Trophoblast cell (in vitro differentiated cells and primary cell): ENCODE measurements around the gene UVSSA.

Source experiments
- DNase-seq, 2 donors: peaks; one replicate each; pipeline ENCODE4 v3.0.0-alpha.2; 2016
- H2AFZ ChIP-seq: 2 replicates; pipeline ENCODE4 v1.6.1; 2013; ENCODE audit warnings: low read length, moderate library complexity, mild to moderate bottlenecking; ENCODE audit not compliant: insufficient read depth, poor library complexity
- H2AK5ac ChIP-seq: 2 replicates; pipeline ENCODE4 v1.6.1; 2013; ENCODE audit warnings: mild to moderate bottlenecking, low read length
- H2BK120ac ChIP-seq: 2 replicates; pipeline ENCODE4 v1.6.1; 2013; ENCODE audit warnings: low read length, mild to moderate bottlenecking, moderate library complexity; ENCODE audit not compliant: insufficient read depth, poor library complexity
- H2BK12ac ChIP-seq: 2 replicates; pipeline ENCODE4 v1.6.1; 2013; ENCODE audit warnings: mild to moderate bottlenecking, low read length, moderate library complexity
- H2BK5ac ChIP-seq: 2 replicates; pipeline ENCODE4 v1.6.1; 2013; ENCODE audit warnings: low read length, low read depth, moderate library complexity, mild to moderate bottlenecking; ENCODE audit not compliant: poor library complexity
- H3K14ac ChIP-seq: 2 replicates; pipeline ENCODE4 v1.6.1; 2013; ENCODE audit warnings: mild to moderate bottlenecking, low read length
- H3K18ac ChIP-seq: 2 replicates; pipeline ENCODE4 v1.6.1; 2013; ENCODE audit warnings: mild to moderate bottlenecking, low read length
- H3K23ac ChIP-seq: 2 replicates; pipeline ENCODE4 v1.6.1; 2013; ENCODE audit warnings: low read length
- H3K27ac ChIP-seq: 2 replicates; pipeline ENCODE4 v1.5.1; 2013; ENCODE audit warnings: low read depth, mild to moderate bottlenecking, inconsistent platforms, low read length, moderate library complexity
- H3K27me3 ChIP-seq: 2 replicates; pipeline ENCODE4 v1.6.1; 2013; ENCODE audit warnings: inconsistent platforms, mild to moderate bottlenecking, low read length, moderate library complexity; ENCODE audit not compliant: insufficient read depth
- H3K36me3 ChIP-seq, 2 experiments: 1 replicate in 1 of 2; 2 replicates in 1 of 2; pipeline ENCODE4 v1.6.1; 2013; ENCODE audit warnings: low read length in 2 of 2, mild to moderate bottlenecking in 2 of 2, moderate library complexity in 1 of 2; ENCODE audit not compliant: insufficient read depth in 2 of 2, control insufficient read depth in 1 of 2
- H3K4ac ChIP-seq: 2 replicates; pipeline ENCODE4 v1.6.1; 2013; ENCODE audit warnings: low read depth, mild to moderate bottlenecking, low read length, moderate library complexity
- H3K4me1 ChIP-seq, 2 experiments: 1 replicate in 1 of 2; 2 replicates in 1 of 2; pipeline ENCODE4 v1.6.1; 2013; ENCODE audit warnings: low read length in 2 of 2, mild to moderate bottlenecking in 2 of 2, moderate library complexity in 1 of 2; ENCODE audit not compliant: insufficient read depth in 2 of 2, control insufficient read depth in 1 of 2
- H3K4me2 ChIP-seq: 2 replicates; pipeline ENCODE4 v1.6.1; 2013; ENCODE audit warnings: inconsistent platforms, mild to moderate bottlenecking, low read length, moderate library complexity
- H3K4me3 ChIP-seq: 2 replicates; pipeline ENCODE4 v1.5.1; 2013; ENCODE audit warnings: mild to moderate bottlenecking, low read depth, low read length, inconsistent platforms
- H3K79me1 ChIP-seq: one replicate; pipeline ENCODE4 v1.6.1; 2013; ENCODE audit warnings: low read length
- H3K79me2 ChIP-seq: 2 replicates; pipeline ENCODE4 v1.6.1; 2013; ENCODE audit warnings: low read length, mild to moderate bottlenecking; ENCODE audit not compliant: control insufficient read depth, insufficient read depth, poor library complexity
- H3K9ac ChIP-seq: 2 replicates; pipeline ENCODE4 v1.6.1; 2013; ENCODE audit warnings: mild to moderate bottlenecking, low read length
- H3K9me3 ChIP-seq: 2 replicates; pipeline ENCODE4 v1.6.1; 2013; ENCODE audit warnings: low read depth, mild to moderate bottlenecking, control low read depth, inconsistent platforms, low read length; ENCODE audit not compliant: insufficient read depth
- H4K12ac ChIP-seq: 2 replicates; pipeline ENCODE4 v1.6.1; 2013; ENCODE audit warnings: low read depth, mild to moderate bottlenecking, low read length, moderate library complexity
- H4K8ac ChIP-seq: 2 replicates; pipeline ENCODE4 v1.6.1; 2013; ENCODE audit warnings: low read depth, mild to moderate bottlenecking, low read length, moderate library complexity
- H4K91ac ChIP-seq: one replicate; pipeline ENCODE4 v1.6.1; 2013; ENCODE audit warnings: low read depth, mild to moderate bottlenecking, low read length, moderate library complexity
- WGBS: extraction: QIAGEN DNeasy Blood & Tissue Kit; methylation state at CpG from one replicate; pipeline ENCODE4 v1.1.7; 2013; ENCODE audit warnings: missing lambda C conversion rate; ENCODE audit not compliant: insufficient read length, insufficient coverage; ENCODE audit errors: extremely low coverage; 5-methylcytosine and 5-hydroxymethylcytosine counted together

The UVSSA gene

DNA sequence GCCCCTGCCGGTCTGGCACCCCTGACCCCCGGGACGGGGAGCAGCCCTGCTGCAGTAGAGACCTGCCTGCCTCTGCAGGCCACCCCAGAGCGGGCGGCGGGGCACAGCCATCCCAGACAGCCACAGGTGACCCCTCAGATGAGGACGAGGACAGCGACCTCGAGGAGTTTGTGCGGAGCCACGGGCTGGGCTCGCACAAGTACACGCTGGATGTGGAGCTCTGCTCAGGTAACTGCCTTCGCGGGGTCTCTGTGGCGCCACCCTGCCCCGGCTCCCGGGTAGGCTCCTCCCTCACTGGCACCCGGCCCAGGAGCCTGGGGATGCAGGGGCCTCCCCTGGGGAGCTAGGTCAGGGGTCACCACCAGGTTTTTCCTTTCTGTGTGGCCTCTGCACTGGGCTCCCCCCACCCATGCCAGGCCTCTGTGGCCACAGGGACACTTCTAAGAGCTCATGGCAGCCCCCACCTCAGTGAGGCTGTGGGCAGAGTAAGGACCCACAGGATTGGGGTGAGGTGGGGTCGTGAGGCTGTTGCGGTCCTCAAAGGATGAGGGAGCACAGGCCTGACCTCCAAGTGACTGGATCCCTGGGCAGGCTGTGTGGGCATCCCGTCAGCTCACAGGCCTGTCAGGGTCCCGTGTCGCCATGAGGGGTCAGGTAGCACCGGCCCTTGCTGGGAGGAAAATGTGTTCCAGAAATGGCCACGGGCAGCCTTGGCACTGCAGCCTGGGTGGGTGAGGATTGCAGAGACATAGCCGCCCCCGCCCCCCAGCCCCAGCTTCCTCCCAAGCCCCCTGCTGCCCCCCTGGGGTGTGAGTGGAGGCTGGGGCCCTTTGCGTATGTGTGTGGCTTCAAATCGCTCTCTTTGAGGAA lies 6.4 kb downstream of the UVSSA start:
- Histone ChIP-seq H3K9ac (no peak overlapping the region), H3K79me2 (no peaks in the 10 kb centered on the region), H3K4me3 (peak overlapping the region; percentile 38), H2BK12ac (no peak overlapping the region), H3K4me2 (no peak overlapping the region), H3K79me1 (no peaks in the 10 kb centered on the region), H3K9me3 (no peaks in the 10 kb centered on the region), H3K36me3 (peaks cover 64% of the 10 kb centered on the region in 2 experiments), H2AFZ (no peak overlapping the region), H3K14ac (no peak overlapping the region), H3K18ac (no peak overlapping the region), H3K27me3 (no peaks in the 10 kb centered on the region), H4K12ac (peak overlapping the region; percentile 9), H3K23ac (no peak overlapping the region), H2BK120ac (no peak overlapping the region), H2AK5ac (no peak overlapping the region), H2BK5ac (no peak overlapping the region), H3K4ac (no peak overlapping the region), H3K27ac (no peak overlapping the region), H3K4me1 (peaks cover 0 to 2% of the 10 kb centered on the region in 2 experiments), H4K8ac (no peak overlapping the region), H4K91ac (no peak overlapping the region)
- DNase-seq, result no peak
- no CpG with 5 or more reads among the region's 30 CpGs for WGBS

GRCh38 chr4:1354136-1354982 lies 7.4 kb downstream of the UVSSA start:
- Histone ChIP-seq H3K4me1 (peaks cover 0 to 2% of the 10 kb centered on the region in 2 experiments), H4K12ac (no peak overlapping the region), H2AFZ (no peak overlapping the region), H3K18ac (no peak overlapping the region), H3K79me2 (no peaks in the 10 kb centered on the region), H3K27me3 (no peaks in the 10 kb centered on the region), H3K27ac (no peak overlapping the region), H2BK5ac (no peak overlapping the region), H3K9ac (no peak overlapping the region), H3K14ac (no peak overlapping the region), H3K4me2 (no peak overlapping the region), H4K91ac (no peak overlapping the region), H4K8ac (no peak overlapping the region), H3K4me3 (no peak overlapping the region), H3K9me3 (no peaks in the 10 kb centered on the region), H3K4ac (no peak overlapping the region), H2BK12ac (no peak overlapping the region), H3K23ac (no peak overlapping the region), H2AK5ac (no peak overlapping the region), H2BK120ac (no peak overlapping the region), H3K79me1 (no peaks in the 10 kb centered on the region), H3K36me3 (peaks cover 66 to 69% of the 10 kb centered on the region in 2 experiments)
- WGBS, result no CpG with 5 or more reads among the region's 36 CpGs
- DNase-seq, result no peak

DNA sequence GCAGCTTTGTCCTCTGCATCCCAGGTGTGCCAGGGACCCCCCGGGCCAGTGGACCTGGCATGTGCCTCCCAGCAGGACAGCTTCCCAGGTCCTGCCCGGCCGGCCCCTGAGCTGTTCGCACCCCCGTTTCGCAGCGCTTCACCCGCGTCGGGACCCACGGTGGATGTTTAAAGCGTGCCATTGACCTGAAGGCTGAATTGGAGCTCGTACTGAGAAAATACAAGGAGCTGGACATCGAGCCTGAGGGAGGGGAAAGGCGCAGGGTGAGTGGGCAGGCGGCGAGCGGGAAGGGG lies 7.9 kb downstream of the UVSSA start:
- Histone ChIP-seq H3K36me3 (peaks cover 65 to 66% of the 10 kb centered on the region in 2 experiments), H3K27me3 (no peaks in the 10 kb centered on the region), H2BK5ac (no peak overlapping the region), H3K4me1 (peaks cover 0 to 2% of the 10 kb centered on the region in 2 experiments), H3K79me1 (no peaks in the 10 kb centered on the region), H2BK120ac (no peak overlapping the region), H3K27ac (no peak overlapping the region), H3K4me3 (no peak overlapping the region), H2BK12ac (no peak overlapping the region), H4K8ac (no peak overlapping the region), H3K4me2 (no peak overlapping the region), H3K14ac (no peak overlapping the region), H3K9ac (no peak overlapping the region), H3K23ac (no peak overlapping the region), H4K12ac (no peak overlapping the region), H3K18ac (no peak overlapping the region), H3K4ac (no peak overlapping the region), H2AFZ (no peak overlapping the region), H2AK5ac (no peak overlapping the region), H3K79me2 (no peaks in the 10 kb centered on the region), H3K9me3 (no peaks in the 10 kb centered on the region), H4K91ac (no peak overlapping the region)
- no peak for DNase-seq
- no CpG with 5 or more reads among the region's 18 CpGs for WGBS

DNA sequence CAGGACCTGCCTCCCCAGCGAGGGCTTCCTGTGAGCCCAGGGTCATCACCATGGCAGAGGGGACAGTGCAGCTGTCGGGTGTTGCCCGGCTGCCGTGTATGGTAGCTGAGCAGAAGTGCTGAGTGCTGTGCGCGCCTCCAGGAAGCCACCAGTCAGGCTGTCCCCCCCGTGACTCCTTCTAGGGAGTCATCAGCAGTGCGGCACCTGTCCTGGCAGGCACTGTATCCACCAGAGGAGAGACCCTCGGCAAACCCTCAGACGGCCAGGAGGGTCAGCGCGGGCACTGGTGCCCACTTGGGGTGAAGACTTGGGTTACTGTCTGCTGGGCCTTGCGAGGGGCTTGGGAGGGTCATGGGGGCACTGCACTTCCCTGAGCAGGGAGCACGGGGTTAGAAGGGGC lies 8.4 kb downstream of the UVSSA start:
- H2BK120ac ChIP-seq, result no peak overlapping the region
- WGBS, result no CpG with 5 or more reads among the region's 14 CpGs
- H4K8ac ChIP-seq, result no peak overlapping the region
- DNase-seq, result no peak
- no peak overlapping the region for H3K14ac ChIP-seq
- H3K4me1 ChIP-seq, result peaks cover 0 to 2% of the 10 kb centered on the region in 2 experiments
- H3K79me1 ChIP-seq, result no peaks in the 10 kb centered on the region
- H3K79me2 ChIP-seq, result no peaks in the 10 kb centered on the region
- H3K27me3 ChIP-seq, result no peaks in the 10 kb centered on the region
- no peak overlapping the region for H4K91ac ChIP-seq
- no peak overlapping the region for H3K27ac ChIP-seq
- H3K36me3 ChIP-seq, result peaks cover 62 to 65% of the 10 kb centered on the region in 2 experiments
- no peak overlapping the region for H2AFZ ChIP-seq
- no peak overlapping the region for H3K23ac ChIP-seq
- no peaks in the 10 kb centered on the region for H3K9me3 ChIP-seq
- no peak overlapping the region for H3K4ac ChIP-seq
- no peak overlapping the region for H2AK5ac ChIP-seq
- H4K12ac ChIP-seq, result no peak overlapping the region
- no peak overlapping the region for H2BK12ac ChIP-seq
- no peak overlapping the region for H3K18ac ChIP-seq
- no peak overlapping the region for H3K4me2 ChIP-seq
- no peak overlapping the region for H3K4me3 ChIP-seq
- no peak overlapping the region for H3K9ac ChIP-seq
- H2BK5ac ChIP-seq, result no peak overlapping the region
